Measurements from ENCODE around the gene N4BP3. TPM values are rescaled to one million over a fixed set of nuclear protein-coding genes. Genes with fewer than 3 reads are reported as not detected.
A peak's percentile ranks its signal among the peaks of the same experiment; 100 is the strongest.

The N4BP3 gene
- total and polyA plus RNA-seq, 3 experiments from 2014 or later: 1.7 to 5.3 (median 5.2) TPM

DNA sequence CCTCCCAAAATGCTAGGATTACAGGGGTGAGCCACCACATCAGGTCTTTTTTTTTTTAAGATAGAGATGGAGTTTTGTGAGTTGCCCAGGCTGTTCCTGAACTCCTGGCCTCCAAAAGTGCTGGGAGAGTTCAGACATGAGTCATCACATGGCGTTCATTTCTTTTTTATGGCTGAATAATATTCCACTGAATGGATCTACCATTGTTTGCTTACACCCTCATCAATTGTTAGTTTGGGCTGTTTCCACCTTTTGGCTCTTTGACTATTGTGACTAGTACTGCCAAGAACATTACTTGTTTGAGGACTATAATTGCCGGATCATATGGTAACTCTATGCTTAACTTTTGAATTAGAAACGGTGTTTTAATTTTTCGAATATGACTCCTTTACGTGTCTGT is 787 bp upstream of the N4BP3 start:
- CTCF ChIA-PET: no interaction called here
- no peaks in the 10 kb centered on the region for H3K9me3 ChIP-seq (ENCODE audit: low read length)
- no peak for DNase-seq
- Mint-ChIP-seq H3K27ac (peak overlapping the region in 7 of 8 donors; percentile 15 to 94 (median 84)), H3K9me3 (no peaks in the 10 kb centered on the region), H3K4me1 (peaks cover 34 to 50% (median 37%) of the 10 kb centered on the region in 3 donors), H3K36me3 (no peaks in the 10 kb centered on the region), H3K27me3 (peaks cover 0 to 5% of the 10 kb centered on the region in 2 donors), H3K4me3 (peak overlapping the region; percentile 73 to 90 (median 87))
- POLR2A ChIA-PET: interaction anchor here (0.7 kb wide), 1 partner anchor 144 kb away, joined by 3 read pairs; no protein-coding TSS in a partner anchor
- peak overlapping the region; percentile 44 for H3K27ac ChIP-seq (ENCODE audit: low read depth, low read length)
- H3K4me3 ChIP-seq (ENCODE audit: low read length): peak overlapping the region; percentile 45
- H3K27me3 ChIP-seq (ENCODE audit: insufficient read depth, low read length, poor library complexity, severe bottlenecking): no peaks in the 10 kb centered on the region
- no peaks in the 10 kb centered on the region for H3K36me3 ChIP-seq (ENCODE audit: insufficient read depth, low read length)
- H3K4me1 ChIP-seq (ENCODE audit: insufficient read depth, low read length): peaks cover 42% of the 10 kb centered on the region

DNA sequence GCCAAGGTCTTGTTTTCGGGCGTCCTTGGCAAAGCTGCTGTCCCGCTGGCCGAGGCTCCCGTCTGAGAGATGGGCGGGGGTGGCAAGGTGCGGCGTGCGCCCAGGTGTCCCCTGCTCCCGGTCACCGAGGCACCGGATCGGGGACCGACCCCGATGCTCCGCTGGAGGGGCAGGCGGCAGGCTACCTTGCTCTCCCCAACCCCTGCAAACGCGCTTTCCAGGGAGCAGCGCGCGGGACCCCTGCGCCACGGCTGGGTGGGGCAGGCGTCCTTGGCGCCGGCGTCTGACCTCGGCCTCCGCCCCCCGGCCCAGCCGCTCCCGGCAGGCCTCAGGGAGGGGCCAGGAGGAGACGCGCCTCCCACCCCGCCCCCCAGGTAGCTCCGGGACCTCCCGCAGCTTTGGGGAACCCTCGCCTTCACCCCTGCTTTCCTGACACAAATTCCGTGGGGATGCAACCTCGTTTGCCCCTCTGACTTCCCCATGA is 551 bp downstream of the N4BP3 start:
- peak in 1 of 5 donors; percentile 27 for DNase-seq
- Mint-ChIP-seq H3K27ac (peak overlapping the region in 7 of 8 donors; percentile 45 to 98 (median 98)), H3K27me3 (peaks cover 0 to 5% of the 10 kb centered on the region in 2 donors), H3K9me3 (no peaks in the 10 kb centered on the region), H3K4me1 (peaks cover 36 to 52% (median 37%) of the 10 kb centered on the region in 3 donors), H3K4me3 (peak overlapping the region; percentile 74 to 95 (median 85)), H3K36me3 (no peaks in the 10 kb centered on the region)
- peaks cover 51% of the 10 kb centered on the region for H3K4me1 ChIP-seq (ENCODE audit: insufficient read depth, low read length)
- CTCF ChIA-PET: interaction anchor here (1.1 to 1.4 kb wide), 3 partner anchors 10 to 35 kb away, joined by 3 to 4 read pairs (median 3); no protein-coding TSS in a partner anchor
- H3K9me3 ChIP-seq (ENCODE audit: low read length): no peaks in the 10 kb centered on the region
- POLR2A ChIA-PET: interaction anchor here (0.5 to 1.1 kb wide), 3 partner anchors 17 to 686 kb away, joined by 3 to 5 read pairs (median 3); partner anchors contain the start of gene RMND5B
- peak overlapping the region; percentile 64 for H3K4me3 ChIP-seq (ENCODE audit: low read length)
- H3K27ac ChIP-seq (ENCODE audit: low read depth, low read length): peak overlapping the region; percentile 16
- H3K36me3 ChIP-seq (ENCODE audit: insufficient read depth, low read length): no peaks in the 10 kb centered on the region
- no peaks in the 10 kb centered on the region for H3K27me3 ChIP-seq (ENCODE audit: insufficient read depth, low read length, poor library complexity, severe bottlenecking)

DNA sequence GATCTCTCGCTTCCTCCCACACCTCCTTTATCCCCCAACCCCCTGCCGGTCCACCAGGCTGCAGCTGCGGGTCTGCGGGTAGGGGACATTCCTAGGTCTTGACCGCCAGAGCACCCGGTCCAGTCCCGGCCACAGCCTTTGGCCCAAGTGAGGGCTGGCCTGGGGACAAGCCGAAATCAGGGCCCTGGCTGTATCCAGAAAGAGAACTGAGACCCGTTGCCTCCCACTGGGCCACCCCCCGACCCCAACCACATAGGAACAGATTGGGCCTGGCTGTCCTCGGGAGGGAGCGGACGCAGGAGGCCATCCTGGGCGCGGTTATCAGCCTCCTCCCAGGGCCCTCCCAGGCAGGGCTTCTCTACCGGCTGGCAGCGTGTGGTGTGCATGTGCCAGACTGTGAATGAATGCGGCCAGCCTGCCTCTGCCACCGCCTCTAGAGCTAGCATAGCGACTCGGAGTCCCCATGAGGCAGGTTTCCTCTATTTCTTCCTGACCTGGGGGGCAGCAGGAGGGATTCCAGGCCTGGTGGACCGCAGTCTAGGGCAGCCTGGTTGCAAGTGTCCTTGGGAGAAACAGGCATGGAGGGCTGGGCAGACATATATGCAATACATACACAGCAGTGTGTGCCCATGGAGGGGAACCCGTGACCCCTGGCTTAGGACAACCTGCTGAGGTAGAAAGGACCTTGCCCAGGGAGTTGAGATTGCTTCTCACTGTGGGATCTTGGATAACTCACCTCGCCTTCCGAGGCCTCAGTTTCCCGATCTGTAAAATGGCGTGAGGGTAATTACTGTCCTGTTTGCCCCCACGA is 1.2 kb downstream of the N4BP3 start:
- peak overlapping the region; percentile 45 to 98 (median 98) for H3K27ac Mint-ChIP-seq
- ChIA-PET POLR2A (interaction anchor here (1.1 kb wide), 1 partner anchor 17 kb away, joined by 3 read pairs; the partner anchor contains the start of gene RMND5B), CTCF (interaction anchor here (0.8 to 1.4 kb wide), 5 partner anchors 9 to 39 kb away, joined by 3 to 4 read pairs (median 3); partner anchors contain the start of gene NHP2)

DNA sequence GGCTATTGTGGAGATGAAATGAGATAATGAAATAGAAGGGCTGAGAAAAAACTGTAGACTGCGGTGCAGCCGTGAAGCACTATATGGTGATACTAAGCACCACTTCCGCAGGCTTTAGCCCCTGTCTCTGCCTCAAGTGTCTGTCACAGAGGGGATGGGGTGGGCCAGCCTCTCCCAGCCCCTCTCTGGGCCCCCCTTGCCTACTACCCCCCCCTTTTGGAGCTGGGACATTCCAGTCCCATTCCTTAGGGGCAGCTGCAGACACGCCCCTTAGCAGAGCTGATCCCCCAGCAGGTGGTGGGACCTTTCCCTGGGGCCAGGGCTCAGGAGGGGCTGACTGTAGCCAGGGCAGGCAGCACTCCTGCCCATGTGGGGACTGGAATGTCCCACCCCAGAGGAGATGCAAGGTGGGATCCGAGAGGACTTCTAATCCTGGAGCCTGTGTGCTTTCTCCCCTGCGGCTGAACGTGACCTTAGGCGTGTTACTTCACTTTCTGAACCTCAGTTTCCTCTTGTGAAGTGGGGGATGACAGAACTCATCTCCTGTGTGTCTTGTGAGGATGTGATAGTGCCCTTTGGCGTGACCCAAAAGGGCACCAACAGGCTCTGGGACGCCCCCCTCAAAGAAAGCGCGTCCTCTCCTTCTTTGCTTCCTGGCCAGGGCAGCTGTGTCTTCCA is 1.9 kb downstream of the N4BP3 start:
- H3K4me3 ChIP-seq (ENCODE audit: low read length): peak overlapping the region; percentile 64
- Mint-ChIP-seq H3K9me3 (no peaks in the 10 kb centered on the region), H3K4me1 (peaks cover 37 to 53% (median 40%) of the 10 kb centered on the region in 3 donors), H3K27me3 (peaks cover 0 to 5% of the 10 kb centered on the region in 2 donors), H3K36me3 (no peaks in the 10 kb centered on the region), H3K27ac (peak overlapping the region; percentile 45 to 98 (median 98)), H3K4me3 (peak overlapping the region; percentile 74 to 95 (median 85))
- ChIA-PET CTCF (interaction anchor here (0.8 to 1.8 kb wide), 7 partner anchors 10 to 39 kb away, joined by 3 to 14 read pairs (median 3); partner anchors contain the start of gene NHP2), POLR2A (interaction anchor here (1.1 kb wide), 1 partner anchor 16 kb away, joined by 3 read pairs; the partner anchor contains the start of gene RMND5B)
- no peaks in the 10 kb centered on the region for H3K27me3 ChIP-seq (ENCODE audit: insufficient read depth, low read length, poor library complexity, severe bottlenecking)
- peak; percentile 34 to 67 (median 52) for DNase-seq
- H3K4me1 ChIP-seq (ENCODE audit: insufficient read depth, low read length): peaks cover 51% of the 10 kb centered on the region
- no peaks in the 10 kb centered on the region for H3K9me3 ChIP-seq (ENCODE audit: low read length)
- H3K36me3 ChIP-seq (ENCODE audit: insufficient read depth, low read length): no peaks in the 10 kb centered on the region
- H3K27ac ChIP-seq (ENCODE audit: low read depth, low read length): peak overlapping the region; percentile 55

More for the DNA sequence above, 1.2 kb downstream of the N4BP3 start:
- no peaks in the 10 kb centered on the region for H3K9me3 ChIP-seq (ENCODE audit: low read length)
- Mint-ChIP-seq H3K4me1 (peaks cover 37 to 53% (median 40%) of the 10 kb centered on the region in 3 donors), H3K4me3 (peak overlapping the region; percentile 74 to 95 (median 85)), H3K9me3 (no peaks in the 10 kb centered on the region), H3K36me3 (no peaks in the 10 kb centered on the region), H3K27me3 (peaks cover 0 to 5% of the 10 kb centered on the region in 2 donors)
- H3K27me3 ChIP-seq (ENCODE audit: insufficient read depth, low read length, poor library complexity, severe bottlenecking): no peaks in the 10 kb centered on the region
- H3K36me3 ChIP-seq (ENCODE audit: insufficient read depth, low read length): no peaks in the 10 kb centered on the region
- peak overlapping the region; percentile 64 for H3K4me3 ChIP-seq (ENCODE audit: low read length)
- DNase-seq: peak; percentile 60 to 82 (median 64)
- H3K4me1 ChIP-seq (ENCODE audit: insufficient read depth, low read length): peaks cover 51% of the 10 kb centered on the region
- H3K27ac ChIP-seq (ENCODE audit: low read depth, low read length): peak overlapping the region; percentile 55

DNA sequence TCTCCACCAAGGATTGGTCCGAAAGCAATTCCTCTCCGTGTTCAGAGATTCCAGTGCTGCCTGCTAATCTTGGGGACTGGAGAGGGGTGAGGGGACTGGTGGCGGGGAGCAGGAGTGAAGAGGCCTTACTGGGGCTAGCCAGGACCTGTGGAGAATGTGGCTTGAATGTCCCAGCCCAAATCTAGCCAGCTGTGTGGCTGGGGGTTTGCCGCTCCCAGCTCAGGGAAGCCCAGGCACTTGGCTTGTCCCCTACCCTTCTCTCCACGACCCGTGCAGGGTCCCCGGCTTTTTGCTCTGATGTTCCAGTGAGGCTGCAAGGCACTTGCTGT is 2.4 kb downstream of the N4BP3 start:
- Mint-ChIP-seq H3K4me1 (peaks cover 39 to 56% (median 41%) of the 10 kb centered on the region in 3 donors), H3K27ac (peak overlapping the region; percentile 45 to 98 (median 98)), H3K4me3 (peak overlapping the region; percentile 74 to 95 (median 84)), H3K9me3 (no peaks in the 10 kb centered on the region), H3K36me3 (peaks cover 0 to under 1% (median 0%) of the 10 kb centered on the region in 3 donors), H3K27me3 (peaks cover 0 to 5% of the 10 kb centered on the region in 2 donors)
- POLR2A ChIA-PET: interaction anchor here (0.6 to 1.0 kb wide), 2 partner anchors 16 to 101 kb away, joined by 3 read pairs; no protein-coding TSS in a partner anchor
- Histone ChIP-seq H3K27me3 (ENCODE audit: insufficient read depth, low read length, poor library complexity, severe bottlenecking) (no peaks in the 10 kb centered on the region), H3K4me1 (ENCODE audit: insufficient read depth, low read length) (peaks cover 56% of the 10 kb centered on the region), H3K36me3 (ENCODE audit: insufficient read depth, low read length) (no peaks in the 10 kb centered on the region), H3K27ac (ENCODE audit: low read depth, low read length) (peak overlapping the region; percentile 29), H3K9me3 (ENCODE audit: low read length) (no peaks in the 10 kb centered on the region), H3K4me3 (ENCODE audit: low read length) (no peak overlapping the region)
- CTCF ChIA-PET: interaction anchor here (1.0 to 1.8 kb wide), 3 partner anchors 11 to 40 kb away, joined by 3 to 14 read pairs (median 4); no protein-coding TSS in a partner anchor
- DNase-seq: peak in 2 of 5 donors; percentile 17 to 38

DNA sequence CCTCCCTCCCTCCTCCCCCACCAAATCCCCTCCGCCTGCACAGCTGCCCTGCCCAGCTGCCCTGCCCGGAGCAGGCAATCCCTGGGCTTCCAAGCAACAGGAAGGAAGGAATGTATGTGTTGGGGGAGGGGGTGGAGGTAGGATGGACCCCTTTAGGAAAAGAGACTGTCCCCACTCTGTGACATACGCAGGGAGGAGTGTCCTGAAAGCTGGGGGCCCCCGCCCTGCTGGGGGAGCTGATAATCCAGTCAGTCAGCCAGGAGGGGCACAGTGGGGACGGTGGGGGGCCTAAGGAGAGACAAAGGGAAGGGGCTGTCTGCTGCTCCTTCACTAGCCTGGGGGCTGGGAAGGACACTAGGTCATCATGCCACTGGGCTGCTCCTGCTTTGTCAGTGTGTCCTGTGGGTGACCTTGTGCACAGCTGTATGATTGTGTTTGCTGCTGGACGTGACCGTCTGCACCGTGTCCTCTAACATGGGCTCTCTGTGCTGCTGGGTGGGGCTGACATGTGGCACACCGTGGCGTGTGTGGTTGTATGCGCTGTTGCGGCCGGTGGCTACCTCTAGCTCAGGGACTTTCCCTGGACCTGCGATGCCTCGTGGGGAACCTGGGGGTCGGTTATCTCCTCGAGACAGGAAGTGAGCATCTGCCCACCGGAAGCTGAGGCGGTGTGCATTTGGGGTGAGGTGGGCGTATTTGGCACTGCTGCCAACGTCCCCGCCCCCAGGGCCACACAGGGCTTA is 3.0 kb downstream of the N4BP3 start:
- POLR2A ChIA-PET: interaction anchor here (0.6 to 1.0 kb wide), 3 partner anchors 15 to 100 kb away, joined by 3 to 6 read pairs (median 3); no protein-coding TSS in a partner anchor
- Mint-ChIP-seq H3K27me3 (peaks cover 0 to 5% of the 10 kb centered on the region in 2 donors), H3K4me1 (peaks cover 41 to 61% (median 44%) of the 10 kb centered on the region in 3 donors), H3K4me3 (peak overlapping the region; percentile 74 to 95 (median 84)), H3K9me3 (no peaks in the 10 kb centered on the region), H3K27ac (peak overlapping the region; percentile 45 to 98 (median 98)), H3K36me3 (peaks cover 0 to 2% (median 0%) of the 10 kb centered on the region in 3 donors)
- no peaks in the 10 kb centered on the region for H3K9me3 ChIP-seq (ENCODE audit: low read length)
- peak overlapping the region; percentile 65 for H3K27ac ChIP-seq (ENCODE audit: low read depth, low read length)
- H3K4me1 ChIP-seq (ENCODE audit: insufficient read depth, low read length): peaks cover 61% of the 10 kb centered on the region
- H3K27me3 ChIP-seq (ENCODE audit: insufficient read depth, low read length, poor library complexity, severe bottlenecking): no peaks in the 10 kb centered on the region
- peak overlapping the region; percentile 34 for H3K4me3 ChIP-seq (ENCODE audit: low read length)
- peak; percentile 77 to 92 (median 86) for DNase-seq
- CTCF ChIA-PET: interaction anchor here (1.0 to 1.8 kb wide), 5 partner anchors 11 to 40 kb away, joined by 3 to 14 read pairs (median 4); partner anchors contain the start of gene NHP2
- H3K36me3 ChIP-seq (ENCODE audit: insufficient read depth, low read length): no peaks in the 10 kb centered on the region

Measured in CD8-positive, alpha-beta memory T cell (primary cell).